HG03097 (cell line): ENCODE measurements around the gene ANKRD12.

Source experiments
- ATAC-seq: cut with Tn5 transposase; IDR thresholded peaks from one replicate; pipeline ENCODE4 v1.9.1; 2021; ENCODE audit not compliant: unreplicated experiment, low FRiP score

Gene ANKRD12

GRCh38 chr18:9333441-9334328 lies 197.1 kb downstream of the ANKRD12 start:
- peak; percentile 33 for ATAC-seq

GRCh38 chr18:9334329-9334972 lies 197.9 kb downstream of the ANKRD12 start, which contains the start of gene TWSG1:
Gene TWSG1, plus strand, starts transcription at chr18:9334773. Its CDS starts 2,457 bp downstream, at chr18:9337230.
- ATAC-seq: peak; percentile 70

- peak; percentile 42 for ATAC-seq
These were observed 198.6 kb downstream of the ANKRD12 start for GRCh38 chr18:9334973-9335696.
